SK-N-SH (cell line): ENCODE measurements around the gene ZBTB5. TPM values are rescaled to one million over a fixed set of nuclear protein-coding genes. Genes with fewer than 3 reads are reported as not detected.

Source experiments
- CTCF ChIA-PET: fragments of 300-600, 350-600 bp; formaldehyde crosslinking; extraction: SDS; loops from one replicate; lab custom pipeline; 2021; lab: Yijun Ruan, JAX
- POLR2A ChIA-PET: fragments of 350-600 bp; sonication (Branson Sonifier 250); formaldehyde crosslinking; extraction: SDS; loops from one replicate; lab custom pipeline; 2020; ENCODE audit warnings: antibody characterized with exemption, inconsistent platforms; lab: Yijun Ruan, JAX
- DNase-seq: peaks from one replicate; pipeline ENCODE4 v3.0.0; 2012
- H2AFZ ChIP-seq: fragments of 200-600 bp; sonication (generic); 2 replicates; pipeline ENCODE4 v1.8.1; 2016; ENCODE audit warnings: antibody characterized with exemption, mild to moderate bottlenecking, low read depth
- H3F3A ChIP-seq: fragments of 200-600 bp; sonication (generic); replicated peaks from 2 replicates; pipeline ENCODE3; 2016; ENCODE audit warnings: antibody characterized with exemption, mild to moderate bottlenecking; ENCODE audit not compliant: insufficient read depth
- H3K27ac ChIP-seq, 2 experiments: fragments of 200-500 bp in 1 of 2; fragments of 200-600 bp in 1 of 2; sonication (Bioruptor generic) in 1 of 2; sonication (generic), shearing (Covaris generic) in 1 of 2; 2 replicates each; pipeline versions ENCODE4 v1.5.1 to v1.6.1; 2014 to 2016; ENCODE audit warnings: low read depth in 2 of 2, inconsistent platforms in 1 of 2, low read length in 1 of 2, mild to moderate bottlenecking in 1 of 2, mixed read lengths in 1 of 2
- H3K27me3 ChIP-seq: fragments of 200-600 bp; sonication (generic), shearing (Covaris generic); 2 replicates; pipeline ENCODE4 v1.6.1; 2016; ENCODE audit warnings: mixed run types; ENCODE audit not compliant: insufficient read depth
- H3K36me3 ChIP-seq, 2 experiments: fragments of 200-500 bp in 1 of 2; fragments of 200-600 bp in 1 of 2; sonication (Bioruptor generic) in 1 of 2; sonication (generic) in 1 of 2; replicated peaks in 1 of 2; 2 replicates each; pipeline versions ENCODE3 to v1.5.1; 2014 to 2016; ENCODE audit warnings: low read length in 1 of 2, mild to moderate bottlenecking in 1 of 2; ENCODE audit not compliant: insufficient read depth in 2 of 2, control insufficient read depth in 1 of 2
- H3K4me1 ChIP-seq, 2 experiments: fragments of 200-500 bp in 1 of 2; fragments of 200-600 bp in 1 of 2; sonication (Bioruptor generic) in 1 of 2; sonication (generic), shearing (Covaris generic) in 1 of 2; 2 replicates each; pipeline versions ENCODE4 v1.5.1 to v1.6.1; 2014 to 2016; ENCODE audit warnings: low read depth in 1 of 2, low read length in 1 of 2, mixed run types in 1 of 2; ENCODE audit not compliant: insufficient read depth in 2 of 2, control insufficient read depth in 1 of 2
- H3K4me2 ChIP-seq: fragments of 200-600 bp; sonication (generic), shearing (Covaris generic); 2 replicates; pipeline ENCODE4 v1.6.1; 2017; ENCODE audit warnings: mixed run types
- H3K4me3 ChIP-seq, 2 experiments: fragments of 200-500 bp in 1 of 2; fragments of 200-600 bp in 1 of 2; sonication (Bioruptor generic) in 1 of 2; sonication (generic), shearing (Covaris generic) in 1 of 2; 2 replicates each; pipeline versions ENCODE4 v1.5.1 to v1.8.1; 2014 to 2016; ENCODE audit warnings: low read depth in 2 of 2, inconsistent platforms in 1 of 2, low read length in 1 of 2, mild to moderate bottlenecking in 1 of 2, mixed read lengths in 1 of 2, moderate library complexity in 1 of 2
- H3K79me2 ChIP-seq: fragments of 200-600 bp; sonication (generic); 2 replicates; pipeline ENCODE4 v1.8.1; 2017; ENCODE audit warnings: mild to moderate bottlenecking; ENCODE audit not compliant: insufficient read depth
- H3K9ac ChIP-seq: fragments of 200-600 bp; sonication (generic); 2 replicates; pipeline ENCODE4 v1.6.1; 2017; ENCODE audit warnings: mixed run types
- H3K9me2 ChIP-seq: fragments of 200-600 bp; sonication (generic); 2 replicates; pipeline ENCODE4 v1.6.1; 2017; ENCODE audit warnings: mixed run types
- H3K9me3 ChIP-seq: fragments of 200-600 bp; sonication (generic); 2 replicates; pipeline ENCODE4 v1.6.1; 2017; ENCODE audit warnings: mixed run types, mild to moderate bottlenecking, moderate library complexity
- H4K20me1 ChIP-seq: fragments of 200-600 bp; sonication (generic); 2 replicates; pipeline ENCODE4 v1.6.1; 2017; ENCODE audit warnings: mild to moderate bottlenecking, mixed run types; ENCODE audit not compliant: insufficient read depth
- POLR2AphosphoS5 ChIP-seq: IDR thresholded peaks from 2 replicates; pipeline ENCODE4 v1.6.1; 2012; ENCODE audit warnings: low read depth, low read length
- SIN3A ChIP-seq: IDR thresholded peaks from 2 replicates; pipeline ENCODE4 v1.6.1; 2012; ENCODE audit warnings: low read depth, mild to moderate bottlenecking, low read length, moderate library complexity, borderline replicate concordance
- TAF1 ChIP-seq: IDR thresholded peaks from 2 replicates; pipeline ENCODE4 v1.6.1; 2012; ENCODE audit warnings: low read depth, mild to moderate bottlenecking, low read length, moderate library complexity, borderline replicate concordance
- TEAD4 ChIP-seq: IDR thresholded peaks from 2 replicates; pipeline ENCODE4 v1.4.0; 2012; ENCODE audit warnings: mild to moderate bottlenecking, borderline replicate concordance; ENCODE audit not compliant: insufficient read depth
- WGBS: methylation state at CpG from one replicate; pipeline ENCODE4 v1.1.6; 2017; ENCODE audit warnings: low lambda C conversion rate; 5-methylcytosine and 5-hydroxymethylcytosine counted together
- polyA plus RNA-seq, 3 experiments: library from polyadenylated mRNA; depleted of rRNA; stranded (reverse); fragments of >200 nt; gene quantifications; 2 replicates each; pipeline ENCODE4 v1.2.3, GENCODE V29; 2012
- TF ChIP-seq, protein P1 (sequence below): IDR thresholded peaks from 2 replicates; pipeline ENCODE4 v1.4.0; 2012; ENCODE audit warnings: low read depth, borderline replicate concordance

ZBTB5 gene
- polyA plus RNA-seq, 1 of the 3 experiments (the other 2 are of a cell fraction): 6.3 TPM

- peaks cover 2% of the 10 kb centered on the region; the same call in 1 of the 2 replicates for H3K79me2 ChIP-seq
- POLR2A ChIA-PET: no interaction called here
- H3K36me3 ChIP-seq: peaks cover 37 to 64% of the 10 kb centered on the region in 2 experiments
- TF ChIP-seq TEAD4 (no peak), TAF1 (no peak), SIN3A (no peak)
- TF ChIP-seq, protein P1, sequence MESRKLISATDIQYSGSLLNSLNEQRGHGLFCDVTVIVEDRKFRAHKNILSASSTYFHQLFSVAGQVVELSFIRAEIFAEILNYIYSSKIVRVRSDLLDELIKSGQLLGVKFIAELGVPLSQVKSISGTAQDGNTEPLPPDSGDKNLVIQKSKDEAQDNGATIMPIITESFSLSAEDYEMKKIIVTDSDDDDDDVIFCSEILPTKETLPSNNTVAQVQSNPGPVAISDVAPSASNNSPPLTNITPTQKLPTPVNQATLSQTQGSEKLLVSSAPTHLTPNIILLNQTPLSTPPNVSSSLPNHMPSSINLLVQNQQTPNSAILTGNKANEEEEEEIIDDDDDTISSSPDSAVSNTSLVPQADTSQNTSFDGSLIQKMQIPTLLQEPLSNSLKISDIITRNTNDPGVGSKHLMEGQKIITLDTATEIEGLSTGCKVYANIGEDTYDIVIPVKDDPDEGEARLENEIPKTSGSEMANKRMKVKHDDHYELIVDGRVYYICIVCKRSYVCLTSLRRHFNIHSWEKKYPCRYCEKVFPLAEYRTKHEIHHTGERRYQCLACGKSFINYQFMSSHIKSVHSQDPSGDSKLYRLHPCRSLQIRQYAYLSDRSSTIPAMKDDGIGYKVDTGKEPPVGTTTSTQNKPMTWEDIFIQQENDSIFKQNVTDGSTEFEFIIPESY: no peak
- no peak overlapping the region for H3K9ac ChIP-seq
- CTCF ChIA-PET: interaction anchor here (0.5 kb wide), 1 partner anchor 721 kb away, joined by 3 read pairs; no protein-coding TSS in a partner anchor
- H2AFZ ChIP-seq: no peak overlapping the region
- peaks cover 5% of the 10 kb centered on the region; the same call in 1 of the 2 replicates for H4K20me1 ChIP-seq
- no peaks in the 10 kb centered on the region for H3K9me2 ChIP-seq
- no peaks in the 10 kb centered on the region for H3K27me3 ChIP-seq
- 91% methylated on average over 6 of the region's 6 CpGs for WGBS
- H3K27ac ChIP-seq: no peak overlapping the region
- no peaks in the 10 kb centered on the region for H3K9me3 ChIP-seq
- H3K4me1 ChIP-seq: peaks cover 0 to 2% of the 10 kb centered on the region in 2 experiments; a peak in 1 of 4 replicates
- H3K4me2 ChIP-seq: no peak overlapping the region
- no peak overlapping the region for H3K4me3 ChIP-seq
- no peak for DNase-seq
- no peaks in the 10 kb centered on the region for H3F3A ChIP-seq
Measured at GRCh38 chr9:37432020-37432419, 33.2 kb downstream of the ZBTB5 start.

GRCh38 chr9:37430841-37431597 lies 34.2 kb downstream of the ZBTB5 start:
- Histone ChIP-seq H3K27me3 (no peaks in the 10 kb centered on the region), H3K27ac (peak overlapping the region in 1 of 2 experiments; percentile 8; a peak in 1 of 4 replicates), H3K79me2 (no peaks in the 10 kb centered on the region; the same call in 1 of the 2 replicates), H3K4me3 (no peak overlapping the region), H3K4me2 (no peak overlapping the region), H3F3A (no peaks in the 10 kb centered on the region), H4K20me1 (peaks cover 3% of the 10 kb centered on the region; the same call in 1 of the 2 replicates), H3K9me3 (no peaks in the 10 kb centered on the region), H3K36me3 (peaks cover 37 to 63% of the 10 kb centered on the region in 2 experiments), H3K9ac (no peak overlapping the region), H2AFZ (no peak overlapping the region), H3K9me2 (no peaks in the 10 kb centered on the region), H3K4me1 (peaks cover 0 to 2% of the 10 kb centered on the region in 2 experiments; a peak in 1 of 4 replicates)
- ChIA-PET POLR2A (no interaction called here), CTCF (interaction anchor here (0.7 kb wide), 1 partner anchor 17 kb away, joined by 3 read pairs; no protein-coding TSS in a partner anchor)
- 87% methylated on average over 9 of the region's 14 CpGs for WGBS
- no peak for DNase-seq
- TF ChIP-seq TAF1: no peak
- peak; percentile 24; the same call in 1 of the 2 replicates for TF ChIP-seq POLR2AphosphoS5
